ENCODE measurements around the gene RUFY4.
A peak's percentile ranks its signal among the peaks of the same experiment; 100 is the strongest.
"Not testable (repeated sequence)": the region's sequence is repeated elsewhere in the genome, so short reads cannot be mapped to it uniquely, and the experiment has no call there.

Gene RUFY4

GRCh38 chr2:218068721-218069334, at the start of gene RUFY4:
Gene RUFY4 (plus strand): TSS chr2:218069253. CDS start chr2:218070606, 1,353 bp downstream.
- H3K4me3 ChIP-seq (ENCODE audit: low read depth, low read length): not testable (repeated sequence)

DNA sequence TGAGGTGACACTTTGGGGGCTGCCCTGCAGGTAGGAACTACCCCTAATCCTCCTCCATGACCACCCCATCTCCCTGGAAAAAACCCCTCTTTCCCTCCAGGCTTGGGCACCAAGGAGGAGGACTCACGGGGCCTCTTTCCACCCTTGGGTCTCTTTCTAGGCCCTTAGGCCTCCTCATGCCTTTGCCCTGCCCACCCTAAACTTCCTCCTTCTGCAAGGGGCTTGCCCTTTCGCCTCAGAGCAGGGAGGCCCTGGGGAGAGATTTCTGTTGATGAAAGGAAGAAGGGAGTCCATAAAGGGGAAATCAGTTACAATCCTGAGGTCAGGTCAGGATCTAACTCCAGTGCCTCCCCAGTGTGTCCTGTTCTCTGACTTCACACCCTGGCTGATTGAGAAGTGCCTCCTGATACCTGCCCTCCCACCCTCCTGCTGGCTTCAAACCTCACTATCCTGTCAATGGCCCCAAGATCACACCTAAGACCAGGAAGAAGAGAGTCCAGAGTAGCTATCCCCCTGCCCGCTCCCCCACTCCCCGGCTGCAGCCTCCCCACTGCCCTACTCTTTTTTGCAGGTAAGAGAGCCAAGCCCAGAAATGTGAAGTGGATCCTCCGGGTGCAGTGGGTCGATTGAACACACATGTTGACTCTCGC, 49.5 kb upstream of the RUFY4 start:
- TF ChIP-seq, protein P1, sequence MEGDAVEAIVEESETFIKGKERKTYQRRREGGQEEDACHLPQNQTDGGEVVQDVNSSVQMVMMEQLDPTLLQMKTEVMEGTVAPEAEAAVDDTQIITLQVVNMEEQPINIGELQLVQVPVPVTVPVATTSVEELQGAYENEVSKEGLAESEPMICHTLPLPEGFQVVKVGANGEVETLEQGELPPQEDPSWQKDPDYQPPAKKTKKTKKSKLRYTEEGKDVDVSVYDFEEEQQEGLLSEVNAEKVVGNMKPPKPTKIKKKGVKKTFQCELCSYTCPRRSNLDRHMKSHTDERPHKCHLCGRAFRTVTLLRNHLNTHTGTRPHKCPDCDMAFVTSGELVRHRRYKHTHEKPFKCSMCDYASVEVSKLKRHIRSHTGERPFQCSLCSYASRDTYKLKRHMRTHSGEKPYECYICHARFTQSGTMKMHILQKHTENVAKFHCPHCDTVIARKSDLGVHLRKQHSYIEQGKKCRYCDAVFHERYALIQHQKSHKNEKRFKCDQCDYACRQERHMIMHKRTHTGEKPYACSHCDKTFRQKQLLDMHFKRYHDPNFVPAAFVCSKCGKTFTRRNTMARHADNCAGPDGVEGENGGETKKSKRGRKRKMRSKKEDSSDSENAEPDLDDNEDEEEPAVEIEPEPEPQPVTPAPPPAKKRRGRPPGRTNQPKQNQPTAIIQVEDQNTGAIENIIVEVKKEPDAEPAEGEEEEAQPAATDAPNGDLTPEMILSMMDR (IDR thresholded peaks at IDR 0.05; ENCODE audit: low read depth, low read length): no peak
- H3K4me3 ChIP-seq (ENCODE audit: low read depth, low read length): no peak overlapping the region

More at GRCh38 chr2:218068721-218069334, at the start of gene RUFY4:
- TF ChIP-seq, protein P1 (IDR thresholded peaks at IDR 0.05; ENCODE audit: low read depth, low read length): peak; percentile 71

GRCh38 chr2:218020281-218020680, 48.8 kb upstream of the RUFY4 start:
- no peak overlapping the region for H3K4me3 ChIP-seq (ENCODE audit: low read depth, low read length)
- TF ChIP-seq, protein P1 (IDR thresholded peaks at IDR 0.05; ENCODE audit: low read depth, low read length): no peak

DNA sequence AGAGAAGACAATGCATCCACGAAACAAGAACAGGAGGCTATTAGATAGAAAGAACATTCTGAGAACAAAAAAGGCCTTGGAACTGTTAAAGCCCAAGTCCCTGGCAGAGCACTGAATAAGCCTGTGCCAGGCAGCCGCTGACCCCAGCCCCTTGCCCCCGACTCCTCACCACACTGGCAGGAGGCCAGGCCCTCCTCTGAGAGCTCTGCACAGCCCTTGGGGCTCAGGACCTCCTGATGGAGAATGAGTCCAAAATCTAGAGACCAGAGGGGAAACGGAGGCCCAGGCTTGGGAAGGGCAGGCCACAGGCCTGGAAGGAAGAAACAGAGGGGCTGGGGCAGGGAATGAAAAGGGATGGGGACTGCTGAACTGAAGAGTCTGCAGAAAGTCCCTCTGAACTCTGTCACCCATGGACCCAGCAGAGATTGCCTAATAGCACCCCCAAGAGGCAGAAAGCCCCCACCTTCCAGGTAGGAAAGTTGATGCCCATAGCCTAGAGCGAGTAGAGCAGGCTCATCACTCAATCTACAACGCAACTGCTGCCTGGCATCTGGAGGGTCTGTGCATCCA, 48.0 kb upstream of the RUFY4 start:
- TF ChIP-seq, protein P1 (IDR thresholded peaks at IDR 0.05; ENCODE audit: low read depth, low read length): no peak
- H3K4me3 ChIP-seq (ENCODE audit: low read depth, low read length): no peak overlapping the region

DNA sequence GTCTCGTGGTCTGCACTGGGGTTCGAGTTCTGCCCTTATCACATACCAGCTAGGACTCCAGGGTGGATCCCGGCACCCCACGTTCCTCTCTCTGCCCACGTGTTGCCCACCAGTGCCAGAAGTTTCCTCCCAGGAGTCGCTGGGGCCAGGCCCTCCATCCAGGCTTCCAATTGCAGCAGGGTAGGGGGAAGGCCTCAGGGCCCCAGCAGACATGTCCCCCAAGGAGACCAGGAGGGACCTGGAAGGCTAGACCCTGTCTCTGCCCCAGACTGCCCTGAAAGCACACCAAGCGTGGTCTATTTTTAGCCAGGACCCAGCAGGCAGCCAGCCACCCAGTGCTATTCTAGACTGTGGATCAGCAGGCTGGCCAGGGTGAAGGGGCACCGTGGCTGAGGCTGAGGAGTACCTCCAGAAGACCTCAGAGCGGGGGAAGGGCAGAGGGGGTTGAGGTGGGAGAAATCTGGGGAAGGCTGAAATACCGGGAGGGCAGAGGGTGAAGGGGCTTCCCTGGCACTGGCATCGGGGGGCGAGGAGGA, 47.4 kb upstream of the RUFY4 start:
- no peak overlapping the region for H3K4me3 ChIP-seq (ENCODE audit: low read depth, low read length)

DNA sequence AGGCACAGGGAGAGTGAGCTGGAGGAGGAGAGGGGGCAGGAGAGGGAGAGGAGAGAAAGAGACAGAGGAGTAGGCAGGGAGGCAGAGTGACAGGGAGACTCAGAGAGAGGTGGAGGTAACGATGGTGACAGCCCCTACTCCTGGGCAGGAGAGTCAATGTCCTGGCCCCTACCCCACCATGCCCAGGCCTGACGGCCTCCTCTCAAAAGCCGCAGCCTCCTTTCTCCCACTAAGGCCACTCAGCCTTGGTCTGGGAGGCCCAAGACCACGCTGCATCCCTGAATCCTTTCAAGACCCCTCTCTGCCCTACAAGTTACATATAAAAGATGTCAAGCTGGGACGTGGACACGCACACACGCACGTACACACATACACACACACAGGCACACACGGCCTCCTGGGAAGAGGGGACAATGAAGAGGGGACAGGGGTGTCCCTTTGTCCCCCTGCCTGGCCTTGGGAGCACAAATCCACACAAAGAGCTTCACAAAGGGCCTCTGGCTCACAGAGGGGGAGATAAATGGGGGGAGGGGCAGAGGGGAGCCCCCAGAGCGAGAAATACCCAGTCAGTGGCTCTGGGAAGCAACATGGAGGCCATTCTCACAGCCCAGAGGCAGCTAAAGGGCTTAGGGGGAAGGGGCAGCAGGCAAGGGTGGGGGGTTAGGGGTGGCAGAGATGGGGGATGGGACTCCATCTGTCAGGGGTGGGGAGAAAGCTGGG, 46.8 kb upstream of the RUFY4 start:
- TF ChIP-seq, protein P1 (IDR thresholded peaks at IDR 0.05; ENCODE audit: low read depth, low read length): no peak
- no peak overlapping the region for H3K4me3 ChIP-seq (ENCODE audit: low read depth, low read length)

More for the DNA sequence above, 47.4 kb upstream of the RUFY4 start:
- TF ChIP-seq, protein P1 (IDR thresholded peaks at IDR 0.05; ENCODE audit: low read depth, low read length): no peak
